Hippocampal formation (tissue), 2 donors: ENCODE measurements around the gene YTHDF1.

Experiments
- DNase-seq, 2 donors: peaks; one replicate each; lab custom pipeline; 2025; lab: John Stamatoyannopoulos, UW

Gene YTHDF1

DNA sequence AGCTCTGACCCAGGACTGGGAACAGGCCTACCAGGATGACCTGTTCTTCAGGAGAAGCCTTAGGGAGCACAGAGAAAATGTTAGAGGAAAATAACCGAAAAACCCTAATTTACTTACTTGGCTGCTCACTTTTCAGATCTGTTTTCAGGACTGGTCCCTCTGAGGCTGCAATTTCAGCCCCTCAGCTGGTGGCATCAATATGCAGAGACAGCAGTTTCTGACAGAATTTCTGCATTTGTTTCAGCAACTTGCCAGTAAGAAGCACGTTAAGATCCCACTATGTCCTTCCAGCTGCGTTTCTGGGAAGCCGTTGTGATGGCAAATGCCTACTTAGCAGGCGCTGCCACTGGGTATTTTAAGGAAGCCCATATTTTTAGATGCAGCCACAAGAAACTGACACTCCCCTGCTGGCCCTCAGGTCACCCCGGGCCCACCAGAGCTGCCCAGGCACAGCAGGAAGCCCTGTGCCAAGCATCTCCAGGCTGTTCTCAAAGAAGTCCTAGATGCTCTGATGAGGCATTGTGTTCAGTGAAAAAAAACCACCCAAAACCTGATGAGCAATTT lies 7.5 kb downstream of the YTHDF1 start:
- DNase-seq = no peak

DNA sequence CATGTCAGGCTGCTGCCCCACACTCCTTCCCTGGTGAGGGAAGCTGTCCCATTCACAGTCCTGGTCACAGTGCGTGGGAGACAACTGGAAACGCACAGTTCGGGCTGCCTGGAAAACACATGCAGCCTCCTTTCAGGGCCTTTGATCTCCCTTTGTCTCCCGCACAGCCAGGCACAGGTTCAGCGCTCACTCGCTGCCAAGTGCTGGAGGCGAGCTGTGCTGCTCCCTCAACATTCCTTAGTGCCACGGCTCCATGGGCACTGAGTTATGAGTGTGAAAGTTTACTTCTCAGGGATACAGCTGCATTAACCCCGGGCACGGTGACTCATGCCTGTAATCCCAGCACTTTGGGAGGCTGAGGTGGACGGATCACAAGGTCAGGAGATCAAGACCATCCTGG lies 9.1 kb downstream of the YTHDF1 start:
- peak in 1 of 2 donors; percentile 24 for DNase-seq

DNA sequence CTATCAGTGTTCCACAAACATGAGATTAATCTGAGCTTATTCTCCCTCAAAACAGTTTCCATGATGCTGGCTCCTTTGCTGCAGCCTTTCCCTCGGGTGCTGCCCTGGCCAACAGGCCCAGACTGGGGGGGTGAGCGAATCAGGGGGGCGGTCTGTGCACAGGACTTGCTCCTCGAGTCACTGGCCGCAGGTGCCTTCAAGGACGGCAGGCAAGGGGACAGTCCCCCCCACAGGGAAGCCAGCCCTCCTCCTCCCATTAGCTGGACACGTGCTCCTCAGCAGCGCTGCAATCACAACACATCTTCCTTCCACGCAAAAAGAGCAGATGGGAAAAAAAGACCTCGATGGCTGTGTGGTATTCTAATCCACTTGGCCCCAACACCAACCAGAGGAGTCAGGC lies 10.0 kb downstream of the YTHDF1 start:
- no peak for DNase-seq

DNA sequence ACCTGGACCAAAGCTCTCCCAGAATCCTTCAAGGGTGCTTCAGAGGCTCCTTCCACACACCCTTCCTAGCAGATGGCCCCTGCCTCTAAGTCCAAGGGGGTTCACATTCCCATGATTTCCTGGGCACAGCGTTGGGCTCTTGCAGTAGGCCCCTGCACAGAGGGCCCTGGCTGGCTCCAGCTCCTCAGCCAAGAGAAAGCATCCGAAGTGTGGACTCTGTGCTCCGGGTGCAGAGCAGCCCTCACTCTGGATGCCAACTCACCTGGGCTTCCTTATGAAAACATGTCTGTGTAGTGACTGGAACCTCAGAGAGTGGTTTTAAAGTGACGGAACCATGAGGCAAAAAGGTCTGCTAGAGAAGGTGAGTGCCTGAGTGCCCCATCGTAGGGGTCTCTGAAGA lies 11.6 kb downstream of the YTHDF1 start:
- DNase-seq = no peak

DNA sequence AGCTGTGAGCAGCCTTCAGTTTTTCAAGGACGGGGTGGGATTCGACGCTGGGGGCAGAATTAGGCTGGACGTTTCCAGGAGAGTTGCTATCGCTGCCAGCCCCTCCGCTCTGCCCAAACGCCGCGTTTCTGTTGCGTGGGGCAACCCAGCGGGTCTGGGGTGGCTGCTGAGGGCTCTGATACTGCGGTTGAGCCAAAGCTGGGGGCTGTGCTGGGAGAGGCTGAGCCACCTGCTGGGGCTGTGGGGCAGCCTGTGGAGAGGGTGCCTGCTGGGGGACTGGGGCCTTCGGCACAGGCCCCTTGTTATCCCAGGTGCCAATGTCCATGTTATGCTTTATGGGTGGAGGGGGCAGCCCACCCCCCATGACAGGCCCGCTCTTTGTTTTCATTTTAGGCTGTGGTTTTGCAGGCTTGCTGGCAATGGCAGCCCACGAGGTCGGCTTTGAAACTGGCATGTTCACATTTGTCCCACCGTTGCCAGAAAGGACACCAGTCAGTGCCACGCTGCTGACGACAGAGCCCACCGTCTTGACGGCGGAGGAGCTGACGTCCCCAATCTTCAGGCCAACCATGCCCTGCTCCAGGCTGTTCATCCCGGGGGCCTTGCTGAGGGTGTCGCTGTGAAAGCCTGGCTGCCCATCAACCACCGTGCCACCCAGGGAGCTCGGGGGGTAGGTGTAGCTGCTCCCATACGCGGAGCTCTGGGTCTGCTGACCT lies 13.0 kb downstream of the YTHDF1 start:
- DNase-seq = no peak

DNA sequence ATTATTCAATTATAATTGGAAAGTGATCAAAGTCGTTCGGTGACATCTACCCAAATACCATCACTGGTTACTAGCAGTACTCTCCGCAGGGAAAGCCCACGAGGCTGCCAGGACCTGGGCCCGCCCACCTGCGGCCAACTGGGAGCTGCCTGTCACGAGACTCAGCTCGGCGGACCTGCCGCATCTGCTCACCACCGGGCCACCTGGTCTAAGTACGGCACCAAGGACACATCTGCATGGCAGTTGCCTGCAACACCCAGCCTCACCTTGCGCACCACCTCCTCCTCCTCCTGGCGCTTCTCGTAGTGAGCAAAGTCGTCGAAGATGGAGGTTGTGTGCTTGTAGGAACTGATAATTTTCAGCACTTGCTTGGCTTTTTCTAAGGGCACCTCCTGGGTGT lies 13.9 kb downstream of the YTHDF1 start:
- no peak for DNase-seq

DNA sequence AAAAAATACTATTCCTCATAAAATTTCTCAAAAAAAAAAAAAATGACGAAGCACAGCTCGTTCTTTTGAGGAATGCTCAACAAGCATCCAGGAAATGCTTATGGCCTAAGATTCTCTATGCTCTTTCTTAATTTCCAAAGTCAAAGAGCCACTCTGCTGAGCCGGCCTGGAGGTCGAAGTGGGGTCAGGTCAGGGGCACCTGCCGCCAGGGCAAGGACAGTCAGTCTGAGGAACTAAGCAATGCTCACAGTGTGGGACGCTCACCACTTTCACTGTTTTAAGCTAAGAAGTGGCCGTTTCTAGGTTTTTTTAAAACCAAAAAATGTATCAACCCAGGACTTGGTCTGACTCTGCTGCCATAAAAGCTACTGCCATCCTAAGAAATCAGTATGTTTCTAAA lies 17.3 kb downstream of the YTHDF1 start:
- DNase-seq = no peak

DNA sequence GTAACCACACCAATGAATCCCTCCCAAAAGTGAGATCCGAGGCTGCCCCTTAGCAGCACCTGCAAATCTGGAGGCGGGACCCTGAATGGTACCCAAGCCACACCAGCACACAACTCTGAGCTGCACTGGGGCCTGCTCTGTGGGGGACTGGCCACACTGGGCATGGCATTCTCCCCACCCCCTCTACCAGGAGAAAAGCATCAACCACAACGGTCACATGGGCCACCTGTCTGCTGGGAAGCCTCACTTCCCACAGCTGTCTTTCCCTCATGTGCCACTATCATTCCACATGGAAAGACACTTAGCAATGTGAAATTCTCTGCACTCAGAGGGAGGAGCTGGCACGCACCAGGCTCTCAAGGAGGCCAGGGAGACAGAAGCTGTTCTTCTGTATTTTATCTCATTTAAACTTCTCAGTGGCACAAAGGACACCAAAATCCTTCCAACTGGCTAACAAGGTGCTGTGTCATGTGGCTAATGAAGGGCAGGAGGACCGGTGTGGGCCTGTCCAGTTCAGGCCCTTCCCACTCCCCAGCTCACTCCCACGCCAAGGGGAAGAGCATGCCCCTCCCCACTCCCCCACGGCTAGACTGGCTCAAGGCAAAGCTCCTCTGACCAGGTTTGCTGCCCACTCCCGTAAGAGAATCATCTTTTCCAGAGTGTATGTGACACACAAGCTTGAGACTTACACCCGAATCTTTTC lies 19.0 kb downstream of the YTHDF1 start:
- DNase-seq = no peak

DNA sequence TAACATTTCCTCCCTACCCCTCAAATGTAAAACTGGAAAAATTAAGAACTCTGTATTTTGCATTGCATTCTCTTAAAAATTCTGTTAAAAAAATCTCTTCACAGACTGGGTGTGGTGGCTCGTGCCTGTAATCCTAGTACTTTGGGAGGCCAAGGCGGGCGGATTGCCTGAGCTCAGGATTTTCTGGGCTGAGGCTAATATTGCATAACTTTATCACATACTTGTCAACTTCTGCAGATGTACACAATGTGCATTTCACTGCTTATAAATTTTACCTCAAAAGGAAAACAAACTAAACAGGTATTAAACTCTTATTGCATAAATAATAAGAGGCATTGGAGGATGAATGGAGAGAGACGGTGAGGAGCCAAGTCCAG lies 21.1 kb downstream of the YTHDF1 start:
- no peak for DNase-seq

DNA sequence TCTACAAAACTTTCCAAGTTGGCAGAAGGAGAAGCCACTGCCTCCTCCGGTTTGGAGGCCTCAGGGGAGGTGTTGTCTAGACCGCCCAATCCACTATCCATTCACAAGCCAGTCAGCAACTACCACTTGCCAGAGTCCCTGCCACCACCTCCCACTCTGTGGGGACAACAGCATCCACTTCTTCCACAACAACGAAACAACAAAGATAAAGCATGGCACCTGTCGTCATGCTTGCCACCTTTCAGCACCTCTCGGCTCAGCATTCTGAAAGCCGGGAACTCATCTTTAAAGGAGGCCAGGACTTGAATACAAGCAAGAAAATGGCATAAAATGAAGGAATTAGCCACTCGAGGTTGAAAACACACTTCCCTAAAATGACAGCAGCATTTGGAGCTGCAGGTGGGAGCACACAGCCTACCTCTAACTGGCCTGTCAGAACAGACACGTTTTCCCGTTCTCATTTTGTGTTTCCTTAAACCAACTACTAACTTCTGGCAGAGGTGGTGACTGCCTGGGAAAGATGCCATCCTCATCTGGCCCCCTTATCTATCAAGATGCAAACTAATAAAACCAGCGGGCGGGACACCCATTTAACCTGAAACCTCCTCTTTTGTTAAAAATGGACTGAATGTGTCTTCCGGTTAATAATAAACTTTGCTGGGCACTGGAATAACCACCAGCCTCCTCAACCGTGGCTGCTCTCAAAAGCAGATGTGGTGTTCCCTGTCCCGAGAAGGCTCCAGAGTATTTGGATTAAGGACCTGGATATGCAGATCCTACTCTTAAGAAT lies 21.7 kb downstream of the YTHDF1 start:
- DNase-seq = no peak

DNA sequence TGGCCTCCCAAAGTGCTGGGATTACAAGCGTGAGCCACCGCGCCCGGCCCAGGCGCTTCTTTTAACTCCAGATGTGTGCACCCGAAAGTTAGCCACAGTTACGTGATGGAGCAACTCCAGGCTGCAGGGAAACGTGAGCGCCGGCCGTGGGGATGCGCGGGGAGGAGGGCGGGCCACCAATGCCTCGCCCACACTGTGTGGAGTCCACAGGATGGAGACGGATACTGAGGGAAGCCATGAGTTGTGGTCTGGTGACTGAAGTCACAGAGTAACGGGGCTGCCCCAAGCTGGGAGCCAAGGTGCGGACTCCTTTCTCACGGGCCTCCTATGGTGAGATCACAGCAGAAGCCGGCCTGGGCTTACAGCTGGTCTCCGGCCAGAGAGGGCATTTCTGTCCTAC lies 23.2 kb downstream of the YTHDF1 start:
- no peak for DNase-seq

DNA sequence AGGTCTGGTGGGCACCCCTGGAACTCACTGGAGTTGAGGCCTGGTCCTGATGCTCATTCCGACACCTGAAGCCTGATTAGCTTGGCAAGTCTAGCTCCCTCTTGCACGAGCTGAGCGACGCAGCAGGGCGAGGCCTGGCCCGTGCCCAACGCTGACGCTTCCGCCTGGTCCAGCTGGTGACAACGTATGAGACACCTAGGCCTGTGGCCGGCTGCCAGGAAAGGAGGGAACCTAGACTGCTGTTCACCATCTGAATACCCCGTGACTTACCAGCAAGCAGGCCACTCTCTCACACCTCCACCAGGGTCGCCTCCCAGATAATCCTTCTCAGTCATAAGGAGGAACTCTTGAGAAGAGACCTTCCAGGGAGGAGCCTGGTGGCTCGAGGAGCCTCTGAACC lies 24.5 kb downstream of the YTHDF1 start:
- DNase-seq = no peak

DNA sequence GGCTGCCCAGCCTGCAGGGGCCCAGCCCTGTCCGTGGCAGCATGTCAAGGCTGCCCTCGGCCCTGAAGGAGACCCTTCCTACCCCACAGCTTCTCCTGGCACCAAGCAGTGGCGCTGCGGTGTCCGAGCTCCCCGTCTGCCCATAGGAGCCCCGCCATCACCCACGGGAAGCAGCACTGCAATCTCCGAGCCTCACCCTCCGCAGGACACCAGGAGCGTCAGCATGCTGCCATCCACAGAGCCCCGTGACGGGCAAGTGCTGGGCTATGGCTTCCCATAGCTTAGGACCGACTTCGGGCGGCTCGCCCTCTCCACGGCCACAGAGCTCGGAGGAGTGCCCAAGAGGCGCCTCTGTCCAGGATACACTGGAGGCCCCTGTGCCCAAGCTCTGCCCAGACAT lies 25.1 kb downstream of the YTHDF1 start:
- DNase-seq = no peak

DNA sequence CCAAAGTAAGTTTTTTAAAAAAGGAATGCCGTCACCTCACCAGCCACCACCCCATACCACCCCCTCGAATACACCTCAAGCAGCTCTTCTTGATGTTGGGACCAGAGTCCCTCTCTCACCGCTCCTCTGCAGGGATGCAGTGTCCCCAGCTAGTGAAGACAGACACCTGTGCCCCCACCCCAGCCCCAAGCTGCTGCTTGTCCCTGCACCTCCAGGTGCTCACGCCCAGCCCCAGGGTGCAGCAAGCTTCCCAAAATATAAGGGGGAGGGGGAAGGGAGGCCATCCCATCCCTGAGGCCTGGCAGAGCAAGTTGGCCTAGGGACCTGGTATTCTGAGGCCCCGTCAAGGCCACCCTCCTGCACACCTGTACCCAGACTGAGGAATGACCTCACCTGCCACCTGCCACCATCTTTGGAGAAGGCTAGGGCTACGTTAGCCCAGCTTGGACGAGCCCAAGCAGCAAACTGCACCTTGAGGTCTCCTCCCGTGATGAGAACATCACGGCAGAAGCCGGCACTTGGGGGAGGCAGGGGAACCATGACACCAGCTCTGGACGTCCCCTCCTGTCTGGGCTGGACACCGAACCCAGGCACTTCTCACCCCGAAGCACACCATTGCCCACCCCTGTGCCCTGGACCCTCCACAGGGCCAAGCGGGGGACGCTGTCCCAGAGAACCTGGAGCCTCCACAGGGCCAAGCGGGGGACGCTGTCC lies 25.9 kb downstream of the YTHDF1 start:
- DNase-seq = no peak

DNA sequence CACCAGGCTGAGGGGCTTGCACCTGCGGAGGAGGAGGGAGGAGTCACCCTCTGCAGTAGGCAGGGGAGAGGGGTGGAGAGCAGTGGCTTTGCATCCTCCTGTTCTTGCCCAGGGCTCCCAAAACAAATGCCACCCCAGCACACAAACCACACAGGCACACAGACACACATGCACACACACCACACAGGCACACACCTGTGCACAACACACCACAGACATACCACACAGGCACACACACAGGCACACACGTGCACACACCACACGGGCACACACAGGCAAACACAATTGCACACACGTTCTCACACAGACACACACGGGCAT lies 26.6 kb downstream of the YTHDF1 start:
- DNase-seq = no peak

DNA sequence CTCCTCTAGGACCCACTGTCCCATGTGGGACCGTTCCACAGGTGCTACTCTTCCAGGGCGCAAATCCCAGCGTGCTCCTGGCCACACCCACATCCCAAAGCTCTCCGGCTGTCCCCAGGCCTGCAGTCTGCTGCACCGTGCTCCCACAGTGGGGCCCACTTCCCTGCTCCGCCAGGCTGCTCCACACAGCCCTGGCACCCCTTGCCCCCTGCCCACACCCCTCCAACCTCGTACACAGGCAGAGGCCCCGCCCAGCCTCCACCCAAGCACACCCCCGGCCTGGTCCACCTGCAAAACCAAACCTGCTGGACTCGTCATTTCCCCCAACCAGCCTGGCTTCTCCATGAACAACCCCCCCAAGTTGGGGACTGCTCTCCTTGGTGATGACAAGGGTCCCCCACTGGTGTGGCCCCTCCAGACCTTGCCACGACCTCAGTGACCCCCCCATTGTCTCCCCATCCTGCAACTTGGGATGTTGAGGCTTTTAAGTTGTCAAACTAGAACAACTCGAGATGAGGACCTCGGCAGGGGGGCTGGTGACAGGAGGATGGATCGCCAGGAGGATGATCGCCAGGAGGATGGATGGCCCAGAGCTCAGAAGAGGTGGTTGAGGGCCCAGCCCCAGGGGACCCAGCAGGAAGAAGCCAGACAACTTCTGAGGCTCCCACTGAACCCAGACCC lies 27.1 kb downstream of the YTHDF1 start:
- DNase-seq = no peak

DNA sequence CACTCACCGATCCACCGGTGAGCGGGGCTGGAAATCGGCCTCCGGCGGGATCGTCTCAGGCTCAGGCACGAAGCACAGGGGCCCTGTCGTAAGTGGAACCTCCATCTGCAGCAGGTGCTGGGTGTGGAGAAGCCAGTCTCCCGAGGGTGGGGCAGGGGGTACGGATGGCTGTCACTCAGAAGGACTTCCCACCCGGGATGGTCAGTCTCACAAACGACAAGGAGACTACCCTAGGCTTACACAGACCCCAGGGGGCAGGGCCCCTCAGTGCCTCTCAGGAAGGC lies 27.8 kb downstream of the YTHDF1 start:
- no peak for DNase-seq

DNA sequence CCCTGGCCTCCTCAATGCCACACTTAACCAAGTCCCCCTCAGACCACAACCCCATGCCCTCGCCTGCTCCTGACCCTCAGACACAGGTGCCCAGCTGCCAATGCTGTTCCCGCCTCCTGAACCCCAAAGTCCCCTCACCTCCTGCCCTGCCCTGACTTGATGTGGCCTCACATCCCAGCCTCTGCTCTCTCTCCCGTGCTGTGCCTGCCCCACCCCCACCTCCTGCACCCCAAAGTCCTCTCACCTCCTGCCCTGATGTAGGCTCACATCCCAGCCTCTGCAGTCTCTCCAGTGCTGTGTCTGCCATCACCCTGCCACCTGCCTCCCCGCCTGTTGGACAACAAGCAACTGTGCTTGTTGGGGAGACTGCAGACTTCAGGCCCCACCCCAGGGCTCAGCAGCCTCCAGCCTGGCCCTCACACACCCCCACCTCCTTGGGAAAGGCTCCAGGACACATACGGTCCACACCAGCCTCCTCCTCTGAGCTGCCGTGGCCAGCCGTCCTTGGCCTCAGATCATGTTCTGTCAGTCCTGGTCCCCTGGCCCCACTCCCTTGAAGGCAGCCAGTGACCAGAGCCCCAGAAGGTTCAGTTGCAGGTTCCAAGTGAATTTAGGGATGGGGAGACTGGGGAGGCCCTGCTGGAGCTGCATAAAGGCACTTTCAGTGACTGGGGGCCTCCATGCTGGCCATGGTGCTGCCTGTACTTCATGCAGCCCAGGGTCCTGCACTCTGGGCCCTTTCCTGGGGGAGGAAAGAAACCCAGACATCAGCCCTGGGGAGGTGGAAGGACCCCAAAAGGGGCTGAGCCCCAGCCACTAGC lies 28.4 kb downstream of the YTHDF1 start:
- no peak for DNase-seq

DNA sequence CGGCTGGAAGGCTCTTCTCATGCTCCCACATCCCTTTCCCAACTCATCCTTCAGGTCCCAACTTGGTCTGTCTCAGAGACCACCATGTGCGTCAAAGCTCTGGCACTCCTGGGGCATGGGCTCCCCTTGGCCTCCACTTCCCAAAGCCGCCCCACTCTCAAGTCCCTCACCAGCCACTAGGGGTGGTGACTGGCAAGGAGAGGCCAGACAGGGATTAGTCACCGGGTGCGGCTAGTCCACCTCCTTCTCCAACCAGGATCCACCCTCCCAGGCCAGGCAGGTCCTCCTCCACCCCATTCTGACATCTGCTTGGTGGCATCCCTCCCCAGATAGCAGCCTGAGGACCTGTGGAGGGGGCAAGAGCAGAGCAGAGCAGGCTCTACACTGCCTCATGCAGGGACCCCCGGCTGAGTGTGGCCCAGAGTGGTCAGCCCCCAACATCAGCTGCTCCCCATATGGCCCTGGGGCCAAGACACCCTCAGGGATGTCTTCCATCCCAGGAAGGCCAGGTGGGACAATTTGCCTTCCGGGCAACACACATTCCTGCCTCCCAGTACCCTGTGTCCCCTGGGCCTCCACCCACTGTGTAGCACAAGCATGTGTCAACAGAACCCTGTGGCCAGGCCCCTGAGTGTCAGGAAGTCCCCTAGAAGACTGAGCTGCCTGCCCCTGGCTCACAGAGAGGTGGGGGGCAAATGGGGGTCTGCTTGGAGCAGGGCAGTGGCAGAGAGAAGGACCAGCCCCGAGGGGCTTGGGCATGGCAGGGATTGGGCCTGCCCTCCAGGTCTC lies 29.2 kb downstream of the YTHDF1 start:
- DNase-seq = no peak

DNA sequence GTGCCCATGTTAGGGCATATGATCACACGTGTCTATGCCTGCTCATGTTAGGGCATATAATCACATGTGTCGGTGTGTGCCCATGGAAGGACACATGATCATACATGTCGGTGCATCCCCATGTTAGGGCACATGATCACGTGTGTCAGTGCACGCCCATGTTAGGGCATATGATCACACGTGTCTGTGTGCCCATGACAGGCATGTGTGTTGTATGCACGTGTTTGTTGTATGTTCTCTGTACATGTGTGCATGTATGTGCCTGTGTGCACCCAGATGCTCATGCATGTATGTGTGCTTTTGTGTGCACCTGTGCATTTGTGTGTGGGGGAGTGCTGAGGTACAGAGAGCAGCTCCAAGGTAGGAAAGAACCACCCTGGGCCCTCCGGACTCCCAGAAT lies 29.8 kb downstream of the YTHDF1 start:
- no peak for DNase-seq
